Kidney (tissue), 14 donors: Measurements from ENCODE around the gene CA10. TPM values are rescaled to one million over a fixed set of nuclear protein-coding genes. Genes with fewer than 3 reads are reported as not detected.

ENCODE experiments used
- DNase-seq, 5 donors: peaks; one replicate each; pipeline ENCODE4 v3.0.0-alpha.2; 2013 to 2020
- FAIRE-seq: peaks from 2 replicates; lab custom pipeline; 2012; peaks lifted over from hg19 to GRCh38; lab: Jason Lieb, UNC
- H3K27ac ChIP-seq, 2 donors: one replicate each; pipeline ENCODE4 v1.7.0; 2013; ENCODE audit warnings: low read depth in 2 of 2, low read length in 2 of 2, inconsistent platforms in 1 of 2
- H3K27me3 ChIP-seq: one replicate; pipeline ENCODE4 v1.7.1; 2013; ENCODE audit warnings: low read length, inconsistent platforms; ENCODE audit not compliant: control insufficient read depth, insufficient read depth
- H3K36me3 ChIP-seq, 3 donors: one replicate each; pipeline versions ENCODE4 v1.7.0 to v1.7.1; 2013; ENCODE audit warnings: low read length in 3 of 3, control low read depth in 1 of 3, inconsistent platforms in 1 of 3; ENCODE audit not compliant: insufficient read depth in 3 of 3, control insufficient read depth in 2 of 3
- H3K4me1 ChIP-seq, 3 donors: one replicate each; pipeline versions ENCODE4 v1.7.0 to v1.7.1; 2013; ENCODE audit warnings: low read length in 3 of 3, inconsistent platforms in 1 of 3, low read depth in 1 of 3; ENCODE audit not compliant: control insufficient read depth in 2 of 3, insufficient read depth in 2 of 3
- H3K4me3 ChIP-seq, 3 donors: one replicate each; pipeline versions ENCODE4 v1.7.0 to v1.8.1; 2013; ENCODE audit warnings: low read length in 3 of 3, control low read depth in 1 of 3, inconsistent platforms in 1 of 3
- H3K9ac ChIP-seq, 3 donors: one replicate each; pipeline versions ENCODE4 v1.7.0 to v1.7.1; 2013; ENCODE audit warnings: low read length in 3 of 3, control low read depth in 1 of 3, inconsistent platforms in 1 of 3
- H3K9me3 ChIP-seq, 3 donors: one replicate each; pipeline versions ENCODE4 v1.7.0 to v1.7.1; 2013; ENCODE audit warnings: low read length in 3 of 3, control low read depth in 1 of 3, inconsistent platforms in 1 of 3; ENCODE audit not compliant: control insufficient read depth in 2 of 3, insufficient read depth in 1 of 3
- intact Hi-C: fragments of 100-400 bp; cut with DNase I; formaldehyde crosslinking; loops from one replicate; pipeline ENCODE4 v1.11.1; 2022
- polyA plus RNA-seq: library from polyadenylated mRNA; stranded (reverse); fragments of 350-450 nt; fragmentation: Illumina TruSeq; extraction: RNeasy Lipid Tissue Mini Kit (QIAGEN cat#74804); gene quantifications from one replicate; pipeline ENCODE4 v1.2.3, GENCODE V29; 2014; ENCODE audit warnings: low read depth, low replicate concordance; ENCODE audit not compliant: insufficient read depth
- total RNA-seq: library from RNA; stranded (reverse); fragmentation: NEBNext Ultra II Directional; extraction: Animal tissue kit (Norgen Biotek cat#: 25700); gene quantifications from one replicate; pipeline ENCODE4 v1.2.1, GENCODE V29; 2021
- TF ChIP-seq, protein P1 (sequence below): IDR thresholded peaks from 3 replicates; pipeline ENCODE4 v1.5.1; 2012; ENCODE audit warnings: mild to moderate bottlenecking, moderate library complexity, borderline replicate concordance; ENCODE audit not compliant: insufficient read depth; ENCODE audit errors: extremely low read depth
- donor health status: control.
- donor health status: control.
- donor health status: control.
- donor health status: control.
- donor health status: control.
- donor health status: DM: yes; HTN: yes; CAD: no.
- donor health status: Normal renal cell carcinoma (clear cell type).

Gene CA10
- total and polyA plus RNA-seq, 2 donors from 2014 or later: 3.7 to 9.8 TPM

DNA sequence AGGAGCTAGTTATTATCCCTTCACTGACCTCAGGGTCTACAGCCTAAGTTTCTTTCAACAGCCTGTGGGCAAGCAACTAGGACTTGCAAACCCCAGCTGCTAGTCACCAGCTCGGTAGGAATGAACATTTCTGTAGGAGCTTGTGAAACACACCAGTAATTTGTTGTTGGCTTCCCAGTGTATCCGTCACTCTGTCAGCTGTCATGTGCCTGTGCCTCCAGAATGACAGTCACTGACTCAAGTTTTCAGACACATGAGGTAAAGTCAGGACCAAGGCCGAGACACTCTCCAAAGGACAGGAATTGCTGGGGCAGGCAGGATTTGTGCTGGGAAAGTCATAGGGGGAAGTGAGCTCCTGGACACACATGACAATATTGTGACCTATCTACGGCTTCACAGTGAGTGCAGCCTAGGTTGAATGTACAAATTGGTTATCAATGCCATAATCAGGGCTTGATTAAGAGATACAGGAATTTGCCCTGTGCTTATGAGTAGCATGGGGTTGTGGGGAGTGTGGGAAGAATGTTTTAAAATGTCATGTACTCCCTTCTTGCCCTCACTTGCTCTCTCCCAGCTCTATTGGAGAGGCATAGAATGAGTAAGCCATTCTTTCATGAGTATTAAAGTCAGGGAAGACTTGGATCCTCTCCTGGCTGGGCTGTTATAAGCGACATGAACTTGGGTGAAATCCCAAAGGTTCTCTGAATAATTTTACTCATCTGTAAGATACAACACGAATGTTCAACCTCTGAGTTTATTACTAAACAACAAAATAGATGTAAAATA is 506.8 kb downstream of the CA10 start:
- TF ChIP-seq, protein P1, sequence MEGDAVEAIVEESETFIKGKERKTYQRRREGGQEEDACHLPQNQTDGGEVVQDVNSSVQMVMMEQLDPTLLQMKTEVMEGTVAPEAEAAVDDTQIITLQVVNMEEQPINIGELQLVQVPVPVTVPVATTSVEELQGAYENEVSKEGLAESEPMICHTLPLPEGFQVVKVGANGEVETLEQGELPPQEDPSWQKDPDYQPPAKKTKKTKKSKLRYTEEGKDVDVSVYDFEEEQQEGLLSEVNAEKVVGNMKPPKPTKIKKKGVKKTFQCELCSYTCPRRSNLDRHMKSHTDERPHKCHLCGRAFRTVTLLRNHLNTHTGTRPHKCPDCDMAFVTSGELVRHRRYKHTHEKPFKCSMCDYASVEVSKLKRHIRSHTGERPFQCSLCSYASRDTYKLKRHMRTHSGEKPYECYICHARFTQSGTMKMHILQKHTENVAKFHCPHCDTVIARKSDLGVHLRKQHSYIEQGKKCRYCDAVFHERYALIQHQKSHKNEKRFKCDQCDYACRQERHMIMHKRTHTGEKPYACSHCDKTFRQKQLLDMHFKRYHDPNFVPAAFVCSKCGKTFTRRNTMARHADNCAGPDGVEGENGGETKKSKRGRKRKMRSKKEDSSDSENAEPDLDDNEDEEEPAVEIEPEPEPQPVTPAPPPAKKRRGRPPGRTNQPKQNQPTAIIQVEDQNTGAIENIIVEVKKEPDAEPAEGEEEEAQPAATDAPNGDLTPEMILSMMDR: no peak
- H3K27ac ChIP-seq: no peak overlapping the region
- no peaks in the 10 kb centered on the region for H3K9me3 ChIP-seq
- no peaks in the 10 kb centered on the region for H3K4me1 ChIP-seq
- intact Hi-C loops: no loop called here
- no peak for FAIRE-seq
- H3K4me3 ChIP-seq: no peak overlapping the region
- no peaks in the 10 kb centered on the region for H3K36me3 ChIP-seq
- H3K9ac ChIP-seq: no peak overlapping the region
- no peaks in the 10 kb centered on the region for H3K27me3 ChIP-seq
- no peak for DNase-seq

DNA sequence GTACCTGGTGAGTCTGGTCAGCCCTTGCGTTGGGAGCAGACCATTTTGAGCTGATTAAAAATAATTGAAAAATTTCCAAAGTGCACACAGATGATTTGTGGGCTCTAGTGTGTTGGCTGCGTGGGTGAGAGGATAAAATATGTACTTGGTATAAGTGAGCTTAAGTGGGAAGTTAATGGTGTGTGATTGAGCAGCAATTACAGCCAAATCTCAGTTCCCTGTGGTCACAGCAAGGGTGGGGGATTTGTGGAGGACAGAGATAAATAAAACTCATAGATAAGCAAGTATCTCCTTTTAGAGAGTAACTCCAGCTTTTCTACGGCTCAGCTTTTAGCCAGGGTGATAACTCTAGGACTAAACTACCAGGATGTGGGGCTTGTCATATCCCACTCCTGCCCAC is 507.7 kb downstream of the CA10 start:
- no peak overlapping the region for H3K4me3 ChIP-seq
- DNase-seq: no peak
- no peaks in the 10 kb centered on the region for H3K27me3 ChIP-seq
- no peaks in the 10 kb centered on the region for H3K36me3 ChIP-seq
- H3K27ac ChIP-seq: no peak overlapping the region
- no peak for FAIRE-seq
- H3K4me1 ChIP-seq: no peaks in the 10 kb centered on the region
- TF ChIP-seq, protein P1: no peak
- intact Hi-C loops: no loop called here
- no peaks in the 10 kb centered on the region for H3K9me3 ChIP-seq
- H3K9ac ChIP-seq: no peak overlapping the region

DNA sequence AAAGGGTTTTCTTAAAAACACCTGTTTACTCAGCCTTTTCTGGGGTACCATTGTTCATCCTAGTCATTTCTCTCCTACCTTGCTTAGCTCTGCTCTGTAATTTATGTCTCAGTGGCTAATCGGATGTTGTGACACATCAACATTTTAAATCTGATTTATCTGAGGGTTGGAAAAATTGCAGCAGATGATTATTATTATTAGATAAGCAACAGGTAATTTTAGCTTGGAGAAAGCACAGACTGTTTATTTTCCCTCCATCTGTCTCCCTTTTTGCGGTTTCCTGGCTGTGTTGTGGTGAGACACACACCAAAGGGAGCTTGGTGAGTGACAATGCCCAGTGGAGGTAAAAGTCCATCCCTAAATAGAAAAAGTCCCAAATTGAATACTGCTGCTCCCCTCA is 508.3 kb downstream of the CA10 start:
- DNase-seq (no peak), FAIRE-seq (no peak)
- Histone ChIP-seq H3K36me3 (no peaks in the 10 kb centered on the region), H3K27me3 (no peaks in the 10 kb centered on the region), H3K9me3 (no peaks in the 10 kb centered on the region), H3K9ac (no peak overlapping the region), H3K27ac (no peak overlapping the region), H3K4me1 (no peaks in the 10 kb centered on the region), H3K4me3 (no peak overlapping the region)
- TF ChIP-seq, protein P1: no peak
- intact Hi-C loops: no loop called here

DNA sequence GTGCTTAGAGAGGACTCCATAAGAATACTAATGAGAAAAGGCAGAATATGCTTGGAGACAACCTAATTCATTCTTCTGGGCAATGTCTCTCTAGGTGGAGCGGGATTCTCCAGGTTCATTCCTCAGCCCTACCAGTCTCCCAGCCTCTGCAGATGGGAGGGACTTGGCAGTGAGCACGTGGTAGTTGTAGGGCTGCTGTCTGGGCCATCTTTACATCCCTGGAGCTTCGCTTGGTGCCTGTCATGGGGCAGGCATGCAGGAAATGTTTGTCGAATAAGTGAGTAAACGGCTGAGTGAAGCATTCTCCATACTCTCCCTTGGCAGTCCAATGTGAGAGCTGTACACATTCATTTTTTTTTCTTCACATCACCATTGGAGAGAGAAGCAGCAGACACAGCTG is 510.7 kb downstream of the CA10 start:
- no peaks in the 10 kb centered on the region for H3K4me1 ChIP-seq
- no peaks in the 10 kb centered on the region for H3K27me3 ChIP-seq
- intact Hi-C loops: no loop called here
- TF ChIP-seq, protein P1: no peak
- no peak overlapping the region for H3K9ac ChIP-seq
- no peak overlapping the region for H3K4me3 ChIP-seq
- no peaks in the 10 kb centered on the region for H3K36me3 ChIP-seq
- H3K27ac ChIP-seq: no peak overlapping the region
- H3K9me3 ChIP-seq: no peaks in the 10 kb centered on the region
- DNase-seq: no peak
- FAIRE-seq: no peak
